ENCODE measurements around the gene RPLP1.
A peak's percentile ranks its signal among the peaks of the same experiment; 100 is the strongest.
"Not testable (repeated sequence)": the region's sequence is repeated elsewhere in the genome, so short reads cannot be mapped to it uniquely, and the experiment has no call there.

The RPLP1 gene

DNA sequence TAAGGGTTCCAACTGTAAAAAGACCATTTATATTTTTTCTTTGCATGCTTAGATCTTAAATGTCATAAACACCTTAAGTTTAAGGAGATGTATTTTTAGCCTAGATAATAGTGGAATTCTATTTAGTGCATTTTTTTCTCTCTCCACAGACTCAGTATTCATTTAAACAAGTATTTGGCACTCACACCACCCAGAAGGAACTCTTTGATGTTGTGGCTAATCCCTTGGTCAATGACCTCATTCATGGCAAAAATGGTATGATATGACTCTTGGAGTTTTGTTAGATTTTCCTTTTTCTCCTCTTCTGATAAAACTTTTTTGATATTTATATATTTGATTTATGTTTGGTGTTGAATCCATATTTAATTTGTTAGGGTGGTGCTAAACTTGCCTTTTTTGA is 31.1 kb upstream of the RPLP1 start:
- no peak overlapping the region for H3K4me3 Mint-ChIP-seq
- H3K9me3 Mint-ChIP-seq = no peaks in the 10 kb centered on the region
- no peaks in the 10 kb centered on the region for H3K36me3 Mint-ChIP-seq (ENCODE audit: low read depth)
- intact Hi-C loops (cut with micrococcal nuclease) = no loop called here
- H3K27ac Mint-ChIP-seq = no peak overlapping the region
- H3K27me3 Mint-ChIP-seq = no peaks in the 10 kb centered on the region
- peaks cover 5% of the 10 kb centered on the region for H3K4me1 Mint-ChIP-seq (ENCODE audit: low read depth)

- H3K27ac Mint-ChIP-seq = no peak overlapping the region
- no peaks in the 10 kb centered on the region for H3K9me3 Mint-ChIP-seq
- H3K4me3 Mint-ChIP-seq = no peak overlapping the region
- H3K36me3 Mint-ChIP-seq (ENCODE audit: low read depth) = no peaks in the 10 kb centered on the region
- H3K27me3 Mint-ChIP-seq = no peaks in the 10 kb centered on the region
- intact Hi-C loops (cut with micrococcal nuclease) = no loop called here
- H3K4me1 Mint-ChIP-seq (ENCODE audit: low read depth) = peaks cover 5% of the 10 kb centered on the region
Observed at GRCh38 chr15:69422336-69422895, 30.2 kb upstream of the RPLP1 start.

- no peaks in the 10 kb centered on the region for H3K9me3 Mint-ChIP-seq
- H3K36me3 Mint-ChIP-seq (ENCODE audit: low read depth) = no peaks in the 10 kb centered on the region
- H3K27me3 Mint-ChIP-seq = no peaks in the 10 kb centered on the region
- intact Hi-C loops (cut with micrococcal nuclease) = no loop called here
- H3K4me1 Mint-ChIP-seq (ENCODE audit: low read depth) = peaks cover 5% of the 10 kb centered on the region
- H3K27ac Mint-ChIP-seq = no peak overlapping the region
- H3K4me3 Mint-ChIP-seq = no peak overlapping the region
Observed at GRCh38 chr15:69424001-69424400, 28.6 kb upstream of the RPLP1 start.

GRCh38 chr15:69424748-69425413 is 27.7 kb upstream of the RPLP1 start:
- intact Hi-C loops (cut with micrococcal nuclease) = no loop called here
- Mint-ChIP-seq H3K36me3 (ENCODE audit: low read depth) (no peaks in the 10 kb centered on the region), H3K9me3 (no peaks in the 10 kb centered on the region), H3K4me1 (ENCODE audit: low read depth) (peaks cover 5% of the 10 kb centered on the region), H3K4me3 (no peak overlapping the region), H3K27me3 (no peaks in the 10 kb centered on the region), H3K27ac (no peak overlapping the region)

GRCh38 chr15:69433831-69434230 is 18.8 kb upstream of the RPLP1 start:
- intact Hi-C loops (cut with micrococcal nuclease) = no loop called here
- Mint-ChIP-seq H3K4me3 (no peak overlapping the region), H3K9me3 (no peaks in the 10 kb centered on the region), H3K27ac (no peak overlapping the region), H3K36me3 (ENCODE audit: low read depth) (no peaks in the 10 kb centered on the region), H3K27me3 (no peaks in the 10 kb centered on the region), H3K4me1 (ENCODE audit: low read depth) (peaks cover 23% of the 10 kb centered on the region)

GRCh38 chr15:69434238-69434637 is 18.4 kb upstream of the RPLP1 start:
- Mint-ChIP-seq H3K36me3 (ENCODE audit: low read depth) (no peaks in the 10 kb centered on the region), H3K9me3 (no peaks in the 10 kb centered on the region), H3K27ac (no peak overlapping the region)

GRCh38 chr15:69434679-69435078 is 17.9 kb upstream of the RPLP1 start:
- Mint-ChIP-seq H3K4me1 (ENCODE audit: low read depth) (peaks cover 30% of the 10 kb centered on the region), H3K36me3 (ENCODE audit: low read depth) (no peaks in the 10 kb centered on the region), H3K27me3 (no peaks in the 10 kb centered on the region), H3K27ac (no peak overlapping the region), H3K9me3 (no peaks in the 10 kb centered on the region), H3K4me3 (no peak overlapping the region)
- intact Hi-C loops (cut with micrococcal nuclease) = no loop called here

More at GRCh38 chr15:69434238-69434637, 18.4 kb upstream of the RPLP1 start:
- intact Hi-C loops (cut with micrococcal nuclease) = no loop called here
- Mint-ChIP-seq H3K4me3 (no peak overlapping the region), H3K27me3 (no peaks in the 10 kb centered on the region), H3K4me1 (ENCODE audit: low read depth) (peaks cover 26% of the 10 kb centered on the region)

DNA sequence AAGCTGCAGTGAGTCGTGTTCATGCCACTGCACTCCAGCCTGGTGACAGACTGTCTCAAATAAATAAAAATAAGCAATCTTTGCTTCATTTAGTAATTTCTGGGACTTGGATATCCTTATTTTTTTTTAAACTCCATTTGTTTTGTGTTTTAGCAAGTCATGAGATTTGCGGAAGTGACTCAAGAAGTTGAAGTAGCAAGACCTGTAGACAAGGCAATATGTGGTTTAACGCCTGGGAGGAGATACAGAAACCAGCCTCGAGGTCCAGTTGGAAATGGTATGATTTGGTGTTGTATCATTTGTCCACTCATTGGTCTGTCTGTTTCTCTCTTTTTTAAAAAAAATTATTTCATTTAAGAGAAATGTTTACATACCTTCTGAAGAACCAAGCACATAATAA is 16.6 kb upstream of the RPLP1 start:
- no peaks in the 10 kb centered on the region for H3K9me3 Mint-ChIP-seq
- no peaks in the 10 kb centered on the region for H3K27me3 Mint-ChIP-seq
- H3K36me3 Mint-ChIP-seq (ENCODE audit: low read depth) = no peaks in the 10 kb centered on the region
- H3K4me1 Mint-ChIP-seq (ENCODE audit: low read depth) = peaks cover 42% of the 10 kb centered on the region
- peak overlapping the region; percentile 86 for H3K27ac Mint-ChIP-seq
- H3K4me3 Mint-ChIP-seq = no peak overlapping the region
- intact Hi-C loops (cut with micrococcal nuclease) = loop anchor here (2.0 kb wide), 1 partner anchor 17 kb away; the partner anchor contains the start of gene RPLP1

DNA sequence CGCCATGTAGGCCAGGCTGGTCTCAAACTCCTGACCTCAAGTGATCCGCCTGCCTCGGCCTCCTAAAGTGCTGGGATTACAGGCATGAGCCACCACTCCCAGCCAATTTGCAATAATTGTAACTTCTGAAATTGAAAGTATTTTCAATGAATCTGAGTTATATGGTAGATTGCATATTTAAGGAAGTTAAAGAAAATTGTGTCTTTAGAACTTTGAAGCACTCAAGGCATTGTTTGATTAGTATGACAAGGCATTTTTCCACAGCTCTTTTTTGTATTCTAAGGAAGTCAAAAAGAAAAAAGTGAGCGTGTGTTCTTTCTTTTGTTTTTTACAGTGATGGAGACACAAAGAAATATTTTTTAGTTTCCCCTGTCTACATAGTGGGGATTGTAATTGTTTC is 15.7 kb upstream of the RPLP1 start:
- peaks cover 45% of the 10 kb centered on the region for H3K4me1 Mint-ChIP-seq (ENCODE audit: low read depth)
- intact Hi-C loops (cut with micrococcal nuclease) = loop anchor here (2.0 kb wide), 1 partner anchor 16 kb away; the partner anchor contains the start of gene RPLP1
- H3K27ac Mint-ChIP-seq = peak overlapping the region; percentile 86
- no peaks in the 10 kb centered on the region for H3K27me3 Mint-ChIP-seq
- peak overlapping the region; percentile 39 for H3K4me3 Mint-ChIP-seq
- H3K9me3 Mint-ChIP-seq = no peaks in the 10 kb centered on the region
- no peaks in the 10 kb centered on the region for H3K36me3 Mint-ChIP-seq (ENCODE audit: low read depth)

DNA sequence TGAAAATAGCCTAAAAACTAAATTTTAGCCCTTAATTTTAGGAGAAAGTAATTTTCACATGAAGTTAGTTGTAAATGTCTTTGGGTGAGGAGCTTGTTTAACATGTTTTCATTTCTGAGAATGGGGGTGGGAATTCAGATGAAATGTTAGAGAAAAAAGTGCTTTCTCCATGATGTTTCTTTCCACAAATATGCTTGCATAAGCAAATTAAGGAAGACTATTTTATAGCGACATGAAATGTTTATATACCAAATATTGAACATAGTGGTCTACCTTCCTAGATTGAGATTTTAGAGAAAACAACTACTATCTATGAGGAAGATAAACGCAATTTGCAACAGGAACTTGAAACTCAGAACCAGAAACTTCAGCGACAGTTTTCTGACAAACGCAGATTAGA is 13.0 kb upstream of the RPLP1 start:
- Mint-ChIP-seq H3K4me1 (ENCODE audit: low read depth) (peaks cover 42% of the 10 kb centered on the region), H3K27me3 (no peaks in the 10 kb centered on the region), H3K36me3 (ENCODE audit: low read depth) (no peaks in the 10 kb centered on the region), H3K4me3 (peak overlapping the region; percentile 72), H3K9me3 (no peaks in the 10 kb centered on the region), H3K27ac (peak overlapping the region; percentile 86)
- intact Hi-C loops (cut with micrococcal nuclease) = no loop called here

DNA sequence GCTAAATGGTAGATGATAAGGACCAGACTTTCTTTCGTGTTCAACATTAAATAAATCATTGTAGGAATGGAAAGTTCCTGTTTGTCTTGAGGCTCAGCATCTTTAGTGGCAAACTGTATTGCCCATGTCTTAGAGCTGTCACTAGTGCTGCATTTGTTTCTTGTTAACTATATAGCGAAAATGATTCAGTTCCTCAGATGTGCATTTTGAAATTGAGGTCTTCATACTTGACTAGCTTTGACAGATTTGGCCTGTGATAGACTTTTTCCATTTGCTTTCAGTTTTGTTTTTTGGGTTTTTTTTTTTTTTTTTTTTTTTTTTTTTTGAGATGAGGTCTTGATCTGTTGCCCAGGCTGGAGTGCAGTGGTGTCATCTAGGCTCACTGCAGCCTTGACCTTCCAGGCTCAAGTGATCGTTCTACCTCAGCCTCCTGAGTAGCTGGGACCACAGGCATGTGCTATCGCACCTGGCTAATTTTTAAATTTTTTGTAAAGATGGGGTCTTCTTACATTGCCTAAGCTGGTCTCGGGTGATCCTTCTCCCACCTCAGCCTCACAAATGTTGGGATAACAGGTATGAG is 9.5 kb upstream of the RPLP1 start:
- Mint-ChIP-seq H3K27ac (no peak overlapping the region), H3K4me1 (ENCODE audit: low read depth) (peaks cover 32% of the 10 kb centered on the region), H3K27me3 (no peaks in the 10 kb centered on the region), H3K9me3 (no peaks in the 10 kb centered on the region), H3K4me3 (no peak overlapping the region), H3K36me3 (ENCODE audit: low read depth) (no peaks in the 10 kb centered on the region)
- intact Hi-C loops (cut with micrococcal nuclease) = no loop called here

DNA sequence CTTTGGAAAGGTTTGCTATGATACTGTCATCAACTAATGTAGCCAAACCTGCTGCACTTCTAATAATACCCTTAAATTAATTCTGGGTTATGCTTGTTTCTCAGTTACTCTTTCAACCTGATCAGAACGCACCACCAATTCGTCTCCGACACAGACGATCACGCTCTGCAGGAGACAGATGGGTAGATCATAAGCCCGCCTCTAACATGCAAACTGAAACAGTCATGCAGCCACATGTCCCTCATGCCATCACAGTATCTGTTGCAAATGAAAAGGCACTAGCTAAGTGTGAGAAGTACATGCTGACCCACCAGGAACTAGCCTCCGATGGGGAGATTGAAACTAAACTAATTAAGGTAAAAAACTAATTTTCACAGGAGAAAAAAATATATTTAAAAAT is 7.9 kb upstream of the RPLP1 start:
- peaks cover 17% of the 10 kb centered on the region for H3K4me1 Mint-ChIP-seq (ENCODE audit: low read depth)
- no peaks in the 10 kb centered on the region for H3K9me3 Mint-ChIP-seq
- H3K4me3 Mint-ChIP-seq = no peak overlapping the region
- no peak overlapping the region for H3K27ac Mint-ChIP-seq
- intact Hi-C loops (cut with micrococcal nuclease) = no loop called here
- no peaks in the 10 kb centered on the region for H3K36me3 Mint-ChIP-seq (ENCODE audit: low read depth)
- H3K27me3 Mint-ChIP-seq = no peaks in the 10 kb centered on the region

- intact Hi-C loops (cut with micrococcal nuclease) = no loop called here
Observed at GRCh38 chr15:69446953-69447352, 5.7 kb upstream of the RPLP1 start.

DNA sequence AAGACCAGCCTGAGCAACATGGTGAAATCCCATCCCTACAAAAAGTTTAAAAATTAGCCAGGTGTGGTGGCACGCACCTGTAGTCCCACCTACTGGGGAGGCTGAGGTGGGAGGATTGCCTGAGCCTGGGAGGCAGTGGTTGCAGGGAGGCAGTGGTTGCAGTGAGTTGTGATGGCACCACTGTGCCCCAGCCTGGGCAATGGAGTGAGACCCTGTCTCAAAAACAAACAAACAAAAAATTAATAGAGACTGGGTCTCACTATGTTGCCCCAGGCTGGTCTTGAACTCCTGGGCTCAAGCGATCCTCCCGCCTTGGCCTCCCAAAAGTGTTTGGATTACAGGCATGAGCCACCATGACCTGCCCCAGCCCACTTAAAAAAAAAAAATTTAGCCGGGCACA is 2.4 kb upstream of the RPLP1 start:
- H3K27me3 Mint-ChIP-seq; H3K4me3 Mint-ChIP-seq; H3K9me3 Mint-ChIP-seq; intact Hi-C loops (cut with micrococcal nuclease); H3K27ac Mint-ChIP-seq: not testable (repeated sequence)
- peaks cover 30% of the 10 kb centered on the region for H3K36me3 Mint-ChIP-seq (ENCODE audit: low read depth)
- peaks cover 25% of the 10 kb centered on the region for H3K4me1 Mint-ChIP-seq (ENCODE audit: low read depth)

More at GRCh38 chr15:69446953-69447352, 5.7 kb upstream of the RPLP1 start:
- Mint-ChIP-seq H3K4me3 (no peak overlapping the region), H3K9me3 (no peaks in the 10 kb centered on the region), H3K27ac (no peak overlapping the region), H3K27me3 (no peaks in the 10 kb centered on the region), H3K36me3 (ENCODE audit: low read depth) (no peaks in the 10 kb centered on the region), H3K4me1 (ENCODE audit: low read depth) (peaks cover under 1% of the 10 kb centered on the region)
